Trophoblast cell (in vitro differentiated cells and primary cell): Measurements from ENCODE around the gene DRD2.

Experiments used
- DNase-seq, 2 donors: peaks; one replicate each; pipeline ENCODE4 v3.0.0-alpha.2; 2016
- H2AFZ ChIP-seq: 2 replicates; pipeline ENCODE4 v1.6.1; 2013; ENCODE audit warnings: low read length, moderate library complexity, mild to moderate bottlenecking; ENCODE audit not compliant: insufficient read depth, poor library complexity
- H2AK5ac ChIP-seq: 2 replicates; pipeline ENCODE4 v1.6.1; 2013; ENCODE audit warnings: mild to moderate bottlenecking, low read length
- H2BK120ac ChIP-seq: 2 replicates; pipeline ENCODE4 v1.6.1; 2013; ENCODE audit warnings: low read length, mild to moderate bottlenecking, moderate library complexity; ENCODE audit not compliant: insufficient read depth, poor library complexity
- H2BK12ac ChIP-seq: 2 replicates; pipeline ENCODE4 v1.6.1; 2013; ENCODE audit warnings: mild to moderate bottlenecking, low read length, moderate library complexity
- H2BK5ac ChIP-seq: 2 replicates; pipeline ENCODE4 v1.6.1; 2013; ENCODE audit warnings: low read length, low read depth, moderate library complexity, mild to moderate bottlenecking; ENCODE audit not compliant: poor library complexity
- H3K14ac ChIP-seq: 2 replicates; pipeline ENCODE4 v1.6.1; 2013; ENCODE audit warnings: mild to moderate bottlenecking, low read length
- H3K18ac ChIP-seq: 2 replicates; pipeline ENCODE4 v1.6.1; 2013; ENCODE audit warnings: mild to moderate bottlenecking, low read length
- H3K23ac ChIP-seq: 2 replicates; pipeline ENCODE4 v1.6.1; 2013; ENCODE audit warnings: low read length
- H3K27ac ChIP-seq: 2 replicates; pipeline ENCODE4 v1.5.1; 2013; ENCODE audit warnings: low read depth, mild to moderate bottlenecking, inconsistent platforms, low read length, moderate library complexity
- H3K27me3 ChIP-seq: 2 replicates; pipeline ENCODE4 v1.6.1; 2013; ENCODE audit warnings: inconsistent platforms, mild to moderate bottlenecking, low read length, moderate library complexity; ENCODE audit not compliant: insufficient read depth
- H3K36me3 ChIP-seq, 2 experiments: 1 replicate in 1 of 2; 2 replicates in 1 of 2; pipeline ENCODE4 v1.6.1; 2013; ENCODE audit warnings: low read length in 2 of 2, mild to moderate bottlenecking in 2 of 2, moderate library complexity in 1 of 2; ENCODE audit not compliant: insufficient read depth in 2 of 2, control insufficient read depth in 1 of 2
- H3K4ac ChIP-seq: 2 replicates; pipeline ENCODE4 v1.6.1; 2013; ENCODE audit warnings: low read depth, mild to moderate bottlenecking, low read length, moderate library complexity
- H3K4me1 ChIP-seq, 2 experiments: 1 replicate in 1 of 2; 2 replicates in 1 of 2; pipeline ENCODE4 v1.6.1; 2013; ENCODE audit warnings: low read length in 2 of 2, mild to moderate bottlenecking in 2 of 2, moderate library complexity in 1 of 2; ENCODE audit not compliant: insufficient read depth in 2 of 2, control insufficient read depth in 1 of 2
- H3K4me2 ChIP-seq: 2 replicates; pipeline ENCODE4 v1.6.1; 2013; ENCODE audit warnings: inconsistent platforms, mild to moderate bottlenecking, low read length, moderate library complexity
- H3K4me3 ChIP-seq: 2 replicates; pipeline ENCODE4 v1.5.1; 2013; ENCODE audit warnings: mild to moderate bottlenecking, low read depth, low read length, inconsistent platforms
- H3K79me1 ChIP-seq: one replicate; pipeline ENCODE4 v1.6.1; 2013; ENCODE audit warnings: low read length
- H3K79me2 ChIP-seq: 2 replicates; pipeline ENCODE4 v1.6.1; 2013; ENCODE audit warnings: low read length, mild to moderate bottlenecking; ENCODE audit not compliant: control insufficient read depth, insufficient read depth, poor library complexity
- H3K9ac ChIP-seq: 2 replicates; pipeline ENCODE4 v1.6.1; 2013; ENCODE audit warnings: mild to moderate bottlenecking, low read length
- H3K9me3 ChIP-seq: 2 replicates; pipeline ENCODE4 v1.6.1; 2013; ENCODE audit warnings: low read depth, mild to moderate bottlenecking, control low read depth, inconsistent platforms, low read length; ENCODE audit not compliant: insufficient read depth
- H4K12ac ChIP-seq: 2 replicates; pipeline ENCODE4 v1.6.1; 2013; ENCODE audit warnings: low read depth, mild to moderate bottlenecking, low read length, moderate library complexity
- H4K8ac ChIP-seq: 2 replicates; pipeline ENCODE4 v1.6.1; 2013; ENCODE audit warnings: low read depth, mild to moderate bottlenecking, low read length, moderate library complexity
- H4K91ac ChIP-seq: one replicate; pipeline ENCODE4 v1.6.1; 2013; ENCODE audit warnings: low read depth, mild to moderate bottlenecking, low read length, moderate library complexity
- WGBS: extraction: QIAGEN DNeasy Blood & Tissue Kit; methylation state at CpG from one replicate; pipeline ENCODE4 v1.1.7; 2013; ENCODE audit warnings: missing lambda C conversion rate; ENCODE audit not compliant: insufficient read length, insufficient coverage; ENCODE audit errors: extremely low coverage; 5-methylcytosine and 5-hydroxymethylcytosine counted together

Gene DRD2

DNA sequence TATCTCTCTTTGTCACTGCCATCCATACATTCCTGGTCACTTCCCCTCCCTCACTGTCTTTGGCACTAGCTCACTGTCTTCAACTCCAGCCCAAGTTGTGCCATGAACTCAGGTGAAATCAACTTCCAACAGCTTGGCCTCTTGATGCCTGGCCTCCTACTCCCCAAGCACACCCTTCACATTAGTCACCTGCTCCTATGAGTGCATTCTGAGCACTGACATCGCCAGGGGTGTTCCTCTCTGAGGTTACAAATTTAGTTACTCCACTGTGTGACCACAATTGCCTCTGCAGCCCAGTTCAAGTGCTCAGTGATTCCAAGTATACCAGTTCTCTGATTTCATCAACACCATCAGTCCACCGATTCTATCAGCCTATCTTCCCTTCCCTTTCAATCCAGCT lies 10.8 kb downstream of the DRD2 start:
- DNase-seq = no peak
- H3K23ac ChIP-seq = no peak overlapping the region
- no CpG with 5 or more reads among the region's 2 CpGs for whole genome bisulfite sequencing

DNA sequence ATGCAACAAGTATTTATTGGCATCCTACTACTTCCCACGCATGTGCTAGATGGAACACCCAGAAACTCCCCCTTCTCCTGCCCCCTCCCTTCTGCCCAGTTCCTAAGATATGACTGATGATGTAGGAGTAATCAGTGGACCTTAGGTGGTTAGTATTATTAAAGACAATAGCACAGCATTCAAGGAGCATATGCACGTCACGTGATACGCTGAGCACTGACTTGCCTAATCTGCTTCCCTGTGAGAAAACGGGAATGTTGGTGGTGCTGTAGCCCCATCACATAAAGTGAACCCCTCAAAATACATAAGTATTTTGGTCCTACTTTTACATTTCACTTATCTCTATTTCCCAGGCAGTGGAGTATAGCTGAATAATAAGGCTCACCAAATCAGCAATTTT lies 12.4 kb downstream of the DRD2 start:
- H3K9me3 ChIP-seq = peaks cover 2% of the 10 kb centered on the region
- H3K23ac ChIP-seq = no peak overlapping the region
- H3K9ac ChIP-seq = no peak overlapping the region
- H3K14ac ChIP-seq = no peak overlapping the region
- H2BK5ac ChIP-seq = no peak overlapping the region
- H2AK5ac ChIP-seq = no peak overlapping the region
- H3K4me2 ChIP-seq = no peak overlapping the region
- no peak overlapping the region for H3K27ac ChIP-seq
- H3K27me3 ChIP-seq = no peaks in the 10 kb centered on the region
- no peak overlapping the region for H2BK12ac ChIP-seq
- H4K91ac ChIP-seq = no peak overlapping the region
- H3K4me3 ChIP-seq = no peak overlapping the region
- H3K18ac ChIP-seq = no peak overlapping the region
- no peak overlapping the region for H2BK120ac ChIP-seq
- H4K8ac ChIP-seq = no peak overlapping the region
- no peak overlapping the region for H2AFZ ChIP-seq
- no peaks in the 10 kb centered on the region for H3K36me3 ChIP-seq
- peaks cover under 1 to 4% of the 10 kb centered on the region in 2 experiments for H3K4me1 ChIP-seq
- no peak overlapping the region for H3K4ac ChIP-seq
- no CpG with 5 or more reads among the region's 5 CpGs for WGBS
- H3K79me1 ChIP-seq = peaks cover under 1% of the 10 kb centered on the region
- H3K79me2 ChIP-seq = no peaks in the 10 kb centered on the region
- H4K12ac ChIP-seq = no peak overlapping the region
- DNase-seq = no peak

More for the DNA sequence above, 10.8 kb downstream of the DRD2 start:
- Histone ChIP-seq H3K79me1 (peaks cover 4% of the 10 kb centered on the region), H2AK5ac (no peak overlapping the region), H3K4me2 (no peak overlapping the region), H3K27ac (no peak overlapping the region), H4K91ac (no peak overlapping the region), H2BK5ac (no peak overlapping the region), H3K4me3 (no peak overlapping the region), H3K9ac (no peak overlapping the region), H2AFZ (no peak overlapping the region), H4K8ac (no peak overlapping the region), H3K36me3 (no peaks in the 10 kb centered on the region), H3K4ac (no peak overlapping the region), H2BK12ac (no peak overlapping the region), H4K12ac (no peak overlapping the region), H2BK120ac (no peak overlapping the region), H3K14ac (no peak overlapping the region), H3K18ac (no peak overlapping the region), H3K79me2 (no peaks in the 10 kb centered on the region), H3K9me3 (peaks cover 2% of the 10 kb centered on the region), H3K4me1 (peaks cover 4 to 7% of the 10 kb centered on the region in 2 experiments), H3K27me3 (no peaks in the 10 kb centered on the region)

- Histone ChIP-seq H3K4me1 (peaks cover 4% of the 10 kb centered on the region in 2 experiments), H4K91ac (no peak overlapping the region), H2BK12ac (no peak overlapping the region), H2AK5ac (no peak overlapping the region), H3K27ac (no peak overlapping the region), H3K23ac (no peak overlapping the region), H3K9ac (no peak overlapping the region), H3K14ac (no peak overlapping the region), H3K4ac (no peak overlapping the region), H3K36me3 (no peaks in the 10 kb centered on the region), H3K27me3 (no peaks in the 10 kb centered on the region), H3K79me1 (peaks cover 2% of the 10 kb centered on the region), H2BK120ac (no peak overlapping the region), H3K4me3 (no peak overlapping the region), H3K18ac (no peak overlapping the region), H4K12ac (no peak overlapping the region), H2BK5ac (no peak overlapping the region), H2AFZ (no peak overlapping the region), H3K79me2 (no peaks in the 10 kb centered on the region), H3K9me3 (peaks cover 2% of the 10 kb centered on the region), H4K8ac (no peak overlapping the region), H3K4me2 (no peak overlapping the region)
- no peak for DNase-seq
- no CpG with 5 or more reads among the region's 3 CpGs for WGBS
Measured at GRCh38 chr11:113461639-113462038, 13.6 kb downstream of the DRD2 start.

GRCh38 chr11:113460469-113460868 lies 14.7 kb downstream of the DRD2 start:
- no peak overlapping the region for H2BK12ac ChIP-seq
- no peak overlapping the region for H2AK5ac ChIP-seq
- peaks cover 4% of the 10 kb centered on the region in 2 experiments for H3K4me1 ChIP-seq
- H2AFZ ChIP-seq = no peak overlapping the region
- H4K91ac ChIP-seq = no peak overlapping the region
- H3K18ac ChIP-seq = no peak overlapping the region
- no peak overlapping the region for H3K9ac ChIP-seq
- H3K4me3 ChIP-seq = peak overlapping the region; percentile 30
- H3K27ac ChIP-seq = no peak overlapping the region
- H2BK5ac ChIP-seq = no peak overlapping the region
- H4K8ac ChIP-seq = no peak overlapping the region
- H3K36me3 ChIP-seq = no peaks in the 10 kb centered on the region
- H3K4me2 ChIP-seq = no peak overlapping the region
- H3K79me1 ChIP-seq = peaks cover 2% of the 10 kb centered on the region
- no peak overlapping the region for H3K14ac ChIP-seq
- DNase-seq = no peak
- no peak overlapping the region for H3K4ac ChIP-seq
- H4K12ac ChIP-seq = no peak overlapping the region
- no peaks in the 10 kb centered on the region for H3K27me3 ChIP-seq
- H3K79me2 ChIP-seq = no peaks in the 10 kb centered on the region
- no peak overlapping the region for H3K23ac ChIP-seq
- peaks cover 2% of the 10 kb centered on the region for H3K9me3 ChIP-seq
- no peak overlapping the region for H2BK120ac ChIP-seq
- no CpG with 5 or more reads among the region's 3 CpGs for WGBS
